ENCODE data around the gene MINDY4B.

GRCh38 chr3:150876611-150877265, 28.5 kb downstream of the MINDY4B start:
- no peak for TF ChIP-seq GATA2 (IDR thresholded peaks at IDR 0.05; ENCODE audit: low read depth, low read length)
- TF ChIP-seq GATA3 (IDR thresholded peaks at IDR 0.05; ENCODE audit: low read depth, low read length): no peak
